Right cardiac atrium (tissue), 5 donors: ENCODE data around the gene DISP3. TPM values are rescaled to one million over a fixed set of nuclear protein-coding genes. Genes with fewer than 3 reads are reported as not detected.

ENCODE experiments used
- polyA plus RNA-seq: library from polyadenylated mRNA; stranded (reverse); fragments of 200-250 nt; gene quantifications from one replicate; pipeline ENCODE4 v1.2.3, GENCODE V29; 2013
- total RNA-seq, 4 donors: library from RNA; stranded (reverse); fragmentation: NEBNext Ultra II Directional; extraction: Animal tissue kit (Norgen Biotek cat#: 25700); gene quantifications; one replicate each; pipeline ENCODE4 v1.2.1, GENCODE V29; 2021
- donor health status: healthy with polysubstance abuse.
- donor health status: DM: no; HTN: yes; CAD: no.
- donor health status: DM: no; HTN: no; CAD: no.
- donor health status: DM: no; HTN: yes; CAD: no; lungs with severe emphysema.
- donor health status: DM: yes; HTN: yes; CAD: no.

The DISP3 gene
- total and polyA plus RNA-seq, 5 donors: 0.02 to 0.06 TPM; not detected in 3

Other genes starting within 250 kb of the DISP3 start
- gene MTOR, start 216.6 kb upstream of the DISP3 start, total RNA-seq: 10 to 100 TPM; 26.6 to 35.5 (median 28.6) TPM
- 19.2 TPM for gene MTOR, start 216.6 kb upstream of the DISP3 start, polyA plus RNA-seq
- gene UBIAD1, start 206.0 kb upstream of the DISP3 start, total RNA-seq: 10 to 100 TPM in 3 of 4 donors, 1 to 10 TPM in 1; 8.7 to 12.8 (median 11.8) TPM
- gene UBIAD1, start 206.0 kb upstream of the DISP3 start, polyA plus RNA-seq: 7.5 TPM
- 10 to 100 TPM in 1 of 4 donors, 1 to 10 TPM in 3; 5.4 to 10.6 (median 6.5) TPM for gene FBXO2, start 175.3 kb downstream of the DISP3 start, total RNA-seq
- 14.0 TPM for gene FBXO2, start 175.3 kb downstream of the DISP3 start, polyA plus RNA-seq
- gene FBXO44, start 175.7 kb downstream of the DISP3 start, total RNA-seq: 10 to 100 TPM; 18.5 to 30.1 (median 24.8) TPM
- 25.1 TPM for gene FBXO44, start 175.7 kb downstream of the DISP3 start, polyA plus RNA-seq
- gene FBXO6, start 185.0 kb downstream of the DISP3 start, total RNA-seq: 1 to 10 TPM; 4.5 to 7.9 (median 5.9) TPM
- 9.9 TPM for gene FBXO6, start 185.0 kb downstream of the DISP3 start, polyA plus RNA-seq
- gene MAD2L2, start 202.0 kb downstream of the DISP3 start, total RNA-seq: 10 to 100 TPM; 15.5 to 20.3 (median 16.7) TPM
- 22.8 TPM for gene MAD2L2, start 202.0 kb downstream of the DISP3 start, polyA plus RNA-seq
- under 1 TPM in 3 of 4 donors, not detected in 1; 0.03 to 0.08 (median 0.03) TPM for gene DRAXIN, start 212.6 kb downstream of the DISP3 start, total RNA-seq
- 0.02 TPM for gene DRAXIN, start 212.6 kb downstream of the DISP3 start, polyA plus RNA-seq